Measurements from ENCODE around the gene OR2S2.

The OR2S2 gene

DNA sequence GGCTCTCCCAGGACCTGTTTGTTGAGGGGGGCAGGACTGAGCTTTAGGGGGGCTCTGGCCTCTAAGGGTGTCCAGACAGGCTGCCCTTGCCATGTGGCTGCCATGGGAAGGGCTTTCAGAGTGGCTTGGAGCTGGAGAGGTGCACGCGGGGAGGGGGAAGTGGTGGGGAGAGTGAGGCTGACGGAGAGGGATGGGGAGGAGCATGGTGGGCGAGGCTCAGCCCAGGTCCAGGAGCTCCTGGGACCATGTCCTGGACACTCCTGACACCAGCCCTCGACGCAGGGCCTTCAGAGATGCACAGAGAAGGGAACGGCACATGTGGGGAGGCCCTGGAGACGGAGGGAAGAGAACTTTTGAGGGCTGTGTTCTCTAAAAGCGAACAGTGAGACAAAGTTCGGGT is 46.3 kb downstream of the OR2S2 start:
- no peak for TF ChIP-seq FOXP2 (optimal IDR thresholded peaks at IDR 0.05; ENCODE audit: borderline replicate concordance, extremely low read depth, extremely low read length, insufficient read depth)

DNA sequence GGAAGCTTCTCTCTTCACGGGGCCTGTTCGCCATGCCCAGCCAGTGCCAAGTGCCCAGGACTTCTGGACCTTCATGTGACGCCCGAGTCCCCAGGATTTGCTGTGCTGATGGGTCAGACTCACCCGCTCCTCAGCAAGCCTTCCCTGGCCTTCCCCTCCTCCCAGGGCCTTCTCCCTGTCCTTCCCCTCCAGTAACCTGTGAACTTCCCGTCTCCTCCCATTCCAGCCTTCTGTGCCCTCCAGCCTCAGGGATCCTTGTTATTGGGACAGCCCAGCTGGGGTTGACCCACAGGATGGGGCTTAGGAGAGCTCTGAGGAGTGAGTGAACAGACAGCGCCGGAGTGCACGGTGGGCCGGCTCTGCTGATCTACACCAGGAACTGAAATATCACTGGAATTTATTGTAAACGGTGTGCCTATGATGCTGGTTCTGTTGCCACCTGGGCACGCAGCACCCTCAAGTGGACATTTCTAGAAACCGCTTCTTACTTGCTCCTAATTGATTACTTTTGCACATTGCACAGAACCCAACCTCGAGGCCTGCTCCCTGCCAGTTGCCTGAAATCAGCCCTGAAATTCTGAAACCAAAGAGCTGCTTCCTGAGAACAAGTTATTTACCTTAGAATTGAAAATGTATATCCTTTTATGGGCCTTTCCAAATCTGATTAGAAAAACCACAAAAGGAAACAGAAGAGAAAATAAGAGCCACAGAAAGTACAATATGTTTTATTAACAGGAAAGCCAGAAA is 47.2 kb downstream of the OR2S2 start:
- TF ChIP-seq POLR2AphosphoS5 (IDR thresholded peaks at IDR 0.05; ENCODE audit: low read depth, low read length) (no peak), FOXP2 (optimal IDR thresholded peaks at IDR 0.05; ENCODE audit: borderline replicate concordance, extremely low read depth, extremely low read length, insufficient read depth) (no peak), SIN3A (IDR thresholded peaks at IDR 0.05; ENCODE audit: borderline replicate concordance, insufficient read depth, low read length) (no peak), TAF1 (IDR thresholded peaks at IDR 0.05; ENCODE audit: borderline replicate concordance, insufficient read depth, low read length) (no peak)
- TF ChIP-seq, protein P1, sequence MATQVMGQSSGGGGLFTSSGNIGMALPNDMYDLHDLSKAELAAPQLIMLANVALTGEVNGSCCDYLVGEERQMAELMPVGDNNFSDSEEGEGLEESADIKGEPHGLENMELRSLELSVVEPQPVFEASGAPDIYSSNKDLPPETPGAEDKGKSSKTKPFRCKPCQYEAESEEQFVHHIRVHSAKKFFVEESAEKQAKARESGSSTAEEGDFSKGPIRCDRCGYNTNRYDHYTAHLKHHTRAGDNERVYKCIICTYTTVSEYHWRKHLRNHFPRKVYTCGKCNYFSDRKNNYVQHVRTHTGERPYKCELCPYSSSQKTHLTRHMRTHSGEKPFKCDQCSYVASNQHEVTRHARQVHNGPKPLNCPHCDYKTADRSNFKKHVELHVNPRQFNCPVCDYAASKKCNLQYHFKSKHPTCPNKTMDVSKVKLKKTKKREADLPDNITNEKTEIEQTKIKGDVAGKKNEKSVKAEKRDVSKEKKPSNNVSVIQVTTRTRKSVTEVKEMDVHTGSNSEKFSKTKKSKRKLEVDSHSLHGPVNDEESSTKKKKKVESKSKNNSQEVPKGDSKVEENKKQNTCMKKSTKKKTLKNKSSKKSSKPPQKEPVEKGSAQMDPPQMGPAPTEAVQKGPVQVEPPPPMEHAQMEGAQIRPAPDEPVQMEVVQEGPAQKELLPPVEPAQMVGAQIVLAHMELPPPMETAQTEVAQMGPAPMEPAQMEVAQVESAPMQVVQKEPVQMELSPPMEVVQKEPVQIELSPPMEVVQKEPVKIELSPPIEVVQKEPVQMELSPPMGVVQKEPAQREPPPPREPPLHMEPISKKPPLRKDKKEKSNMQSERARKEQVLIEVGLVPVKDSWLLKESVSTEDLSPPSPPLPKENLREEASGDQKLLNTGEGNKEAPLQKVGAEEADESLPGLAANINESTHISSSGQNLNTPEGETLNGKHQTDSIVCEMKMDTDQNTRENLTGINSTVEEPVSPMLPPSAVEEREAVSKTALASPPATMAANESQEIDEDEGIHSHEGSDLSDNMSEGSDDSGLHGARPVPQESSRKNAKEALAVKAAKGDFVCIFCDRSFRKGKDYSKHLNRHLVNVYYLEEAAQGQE (IDR thresholded peaks at IDR 0.05; ENCODE audit: insufficient read depth in 1 of 2, low read depth in 2 of 2, low read length in 2 of 2), result no peak

DNA sequence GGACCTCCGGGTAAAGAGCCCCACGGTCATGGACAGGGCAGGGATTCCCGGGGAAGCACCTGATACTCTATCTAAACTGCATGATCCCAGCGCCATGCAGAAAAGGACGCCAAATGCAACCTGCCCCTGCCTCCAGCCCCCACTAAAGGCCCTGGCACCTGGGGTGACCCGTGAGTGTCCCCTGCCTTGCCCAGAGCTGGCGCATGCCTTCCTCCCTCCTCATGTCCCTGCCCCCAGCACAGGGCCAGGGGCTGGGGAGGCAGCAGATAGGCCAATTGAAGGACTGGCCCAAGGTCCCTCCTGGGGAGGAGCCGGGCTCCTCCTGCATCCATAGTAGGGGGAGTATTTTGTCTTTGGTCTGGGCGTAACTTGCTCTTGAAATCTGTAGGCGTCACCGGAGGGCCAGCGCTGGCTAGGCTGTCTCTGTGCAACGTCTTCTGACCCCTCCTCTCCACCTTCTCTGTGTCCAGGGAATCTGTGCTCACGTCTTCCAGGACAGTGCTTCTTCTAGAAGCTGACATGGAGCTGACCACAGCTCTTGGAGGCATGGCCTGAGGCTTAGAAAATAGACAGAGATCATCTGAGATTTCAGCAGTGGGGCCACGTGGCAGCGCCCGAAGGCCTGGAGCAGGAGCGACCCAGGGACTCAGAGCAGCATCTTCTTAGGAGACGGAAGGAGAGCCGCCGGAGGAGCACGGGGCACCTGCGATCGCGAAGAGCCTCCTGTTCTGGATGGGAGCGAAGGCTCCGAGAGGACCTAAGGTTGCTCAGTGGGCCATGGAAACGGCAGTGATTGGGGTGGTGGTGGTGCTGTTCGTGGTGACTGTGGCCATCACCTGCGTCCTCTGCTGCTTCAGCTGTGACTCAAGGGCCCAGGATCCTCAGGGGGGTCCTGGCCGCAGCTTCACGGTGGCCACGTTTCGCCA is 48.0 kb downstream of the OR2S2 start:
- TF ChIP-seq POLR2AphosphoS5 (IDR thresholded peaks at IDR 0.05; ENCODE audit: low read depth, low read length) (no peak), SIN3A (IDR thresholded peaks at IDR 0.05; ENCODE audit: borderline replicate concordance, insufficient read depth, low read length) (no peak), FOXP2 (optimal IDR thresholded peaks at IDR 0.05; ENCODE audit: borderline replicate concordance, extremely low read depth, extremely low read length, insufficient read depth) (no peak), TAF1 (IDR thresholded peaks at IDR 0.05; ENCODE audit: borderline replicate concordance, insufficient read depth, low read length) (no peak)
- TF ChIP-seq, protein P1 (IDR thresholded peaks at IDR 0.05; ENCODE audit: insufficient read depth in 1 of 2, low read depth in 2 of 2, low read length in 2 of 2), result no peak

DNA sequence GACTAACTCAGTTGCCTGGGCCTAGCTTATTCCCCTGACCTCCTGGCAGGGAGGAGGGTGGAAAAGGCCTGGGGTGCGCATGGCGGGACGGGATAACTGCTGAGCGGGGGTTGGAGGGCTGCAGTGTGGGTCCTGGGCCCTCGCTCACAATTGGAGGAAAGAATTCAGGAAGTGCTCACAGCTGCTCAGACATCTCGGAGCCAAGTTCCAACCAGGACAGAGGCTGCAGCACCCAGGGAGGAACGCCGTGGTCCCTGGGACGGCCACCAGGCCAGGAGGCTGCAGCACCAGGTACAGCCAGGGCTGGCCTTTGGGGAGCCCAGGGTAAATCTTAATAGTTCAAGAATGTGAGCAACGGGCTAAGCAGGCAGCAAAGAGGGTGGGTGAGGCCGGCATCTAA is 48.7 kb downstream of the OR2S2 start, which contains the start of gene SPAAR:
SPAAR (plus strand) TSS at position 217 of the 400 bp plus-strand sequence. CDS start 974 bp downstream, outside the sequence.
- no peak for TF ChIP-seq POLR2AphosphoS5 (IDR thresholded peaks at IDR 0.05; ENCODE audit: low read depth, low read length)

DNA sequence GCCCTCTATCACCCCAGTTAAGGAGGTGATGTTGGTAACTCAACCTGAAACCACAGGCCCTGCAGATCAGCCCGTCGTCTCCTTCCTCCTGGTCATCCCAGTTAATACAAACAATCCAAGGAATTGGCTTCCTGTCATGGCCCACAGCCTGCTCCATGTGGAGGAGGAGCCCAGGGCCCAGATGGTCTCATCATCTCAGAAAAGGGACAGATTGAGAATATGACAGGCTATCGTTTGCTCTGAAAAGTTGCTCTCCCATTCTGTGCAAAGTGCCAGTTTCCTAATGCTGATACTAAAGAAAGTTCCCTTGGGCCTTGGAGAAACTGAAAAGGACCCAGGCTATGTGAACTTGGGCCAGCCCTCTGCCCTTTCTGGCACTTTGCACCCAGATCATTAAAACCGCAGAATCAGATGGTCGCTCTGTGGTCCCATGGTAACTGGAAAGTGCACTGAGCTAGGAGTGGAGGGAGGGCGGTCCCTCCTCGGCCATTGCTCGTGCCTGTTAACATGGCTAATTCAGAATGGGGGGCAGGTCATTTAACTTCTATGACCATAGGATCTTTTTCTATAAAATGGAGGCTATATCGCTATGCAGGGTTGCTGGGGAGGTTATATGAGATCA is 49.3 kb downstream of the OR2S2 start:
- TF ChIP-seq TAF1 (IDR thresholded peaks at IDR 0.05; ENCODE audit: borderline replicate concordance, insufficient read depth, low read length), result 0 out of 2 replicates have a peak, but pooled peaks have one; percentile 32
- no peak for TF ChIP-seq POLR2AphosphoS5 (IDR thresholded peaks at IDR 0.05; ENCODE audit: low read depth, low read length)

DNA sequence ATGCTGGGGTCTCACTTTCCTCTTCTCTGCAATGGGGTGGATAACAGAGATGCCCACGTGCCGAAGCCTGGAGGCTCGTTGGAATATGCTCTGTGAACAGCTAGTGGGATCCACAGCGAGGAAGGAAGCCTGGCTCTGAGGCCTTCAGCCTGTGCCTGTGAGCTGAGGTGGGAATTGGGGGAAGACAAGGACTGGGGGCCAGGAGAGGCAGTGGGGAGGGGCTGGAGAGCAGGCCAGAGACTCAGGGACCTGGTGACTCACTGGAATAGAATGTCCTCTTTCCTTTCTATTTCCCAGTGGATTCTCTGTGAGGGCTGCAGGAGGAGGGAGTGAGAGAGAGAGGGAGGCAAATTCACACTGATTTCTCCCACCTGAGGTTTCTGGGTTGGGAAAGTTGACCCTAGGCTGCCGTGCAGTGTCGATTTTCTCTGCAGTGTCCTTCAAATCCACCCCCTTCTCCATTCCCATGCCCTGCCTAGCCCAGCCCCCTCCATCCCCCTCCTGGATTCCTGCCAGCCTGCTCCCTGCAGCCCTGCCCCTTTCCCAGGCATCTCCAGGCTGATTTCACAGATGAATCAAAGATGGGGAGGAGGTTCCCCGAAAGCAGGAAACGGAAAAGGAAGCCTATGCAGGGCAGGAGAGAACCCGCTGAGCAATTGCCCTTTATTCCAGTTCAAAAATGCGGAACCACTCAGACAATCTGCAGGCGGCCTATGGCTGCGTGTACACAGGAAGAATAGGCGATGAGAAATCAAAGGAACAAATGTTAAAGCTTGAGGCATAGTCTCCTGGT is 50.0 kb downstream of the OR2S2 start:
- TF ChIP-seq FOXP2 (optimal IDR thresholded peaks at IDR 0.05; ENCODE audit: borderline replicate concordance, extremely low read depth, extremely low read length, insufficient read depth) (no peak), TAF1 (IDR thresholded peaks at IDR 0.05; ENCODE audit: borderline replicate concordance, insufficient read depth, low read length) (no peak), SIN3A (IDR thresholded peaks at IDR 0.05; ENCODE audit: borderline replicate concordance, insufficient read depth, low read length) (no peak), POLR2AphosphoS5 (IDR thresholded peaks at IDR 0.05; ENCODE audit: low read depth, low read length) (no peak)
- TF ChIP-seq, protein P1 (IDR thresholded peaks at IDR 0.05; ENCODE audit: insufficient read depth in 1 of 2, low read depth in 2 of 2, low read length in 2 of 2), result no peak
